Inferior parietal cortex (tissue), 1 donor: Measurements from ENCODE around the gene KY.

Source experiments
- DNase-seq: peaks from one replicate; pipeline ENCODE4 v3.0.0-alpha.2; 2016; ENCODE audit errors: extremely low spot score

KY gene

GRCh38 chr3:134672571-134672970, 21.7 kb upstream of the KY start:
- no peak for DNase-seq

GRCh38 chr3:134667956-134668355, 17.1 kb upstream of the KY start:
- DNase-seq: no peak

GRCh38 chr3:134667406-134667805, 16.6 kb upstream of the KY start:
- no peak for DNase-seq

GRCh38 chr3:134666885-134667284, 16.1 kb upstream of the KY start:
- no peak for DNase-seq

GRCh38 chr3:134666466-134666865, 15.6 kb upstream of the KY start:
- no peak for DNase-seq

- DNase-seq: no peak
Measured at GRCh38 chr3:134666052-134666451, 15.2 kb upstream of the KY start.

- no peak for DNase-seq
Measured at GRCh38 chr3:134665243-134665642, 14.4 kb upstream of the KY start.

- DNase-seq: no peak
Measured at GRCh38 chr3:134663721-134664456, 13.1 kb upstream of the KY start.

GRCh38 chr3:134660046-134660441, 9.2 kb upstream of the KY start:
- no peak for DNase-seq

GRCh38 chr3:134659391-134660045, 8.7 kb upstream of the KY start:
- no peak for DNase-seq

- DNase-seq: peak; percentile 17
Measured at GRCh38 chr3:134658555-134658954, 7.7 kb upstream of the KY start.

- DNase-seq: no peak
Measured at GRCh38 chr3:134656211-134656800, 5.5 kb upstream of the KY start.

- no peak for DNase-seq
Measured at GRCh38 chr3:134655706-134656105, 4.9 kb upstream of the KY start.

- no peak for DNase-seq
Measured at GRCh38 chr3:134654031-134654430, 3.2 kb upstream of the KY start.

GRCh38 chr3:134652886-134653630, 2.2 kb upstream of the KY start:
- no peak for DNase-seq

- DNase-seq: no peak
Measured at GRCh38 chr3:134652409-134652831, 1.6 kb upstream of the KY start.

GRCh38 chr3:134651347-134652041, 672 bp upstream of the KY start:
- DNase-seq: peak; percentile 14

GRCh38 chr3:134649106-134649705, 1.6 kb downstream of the KY start:
- DNase-seq: no peak

GRCh38 chr3:134647902-134648760, 2.7 kb downstream of the KY start:
- DNase-seq: no peak

GRCh38 chr3:134646086-134646485, 4.7 kb downstream of the KY start:
- no peak for DNase-seq
